Daoy (cell line): ENCODE results near the gene MYEF2. TPM values are rescaled to one million over a fixed set of nuclear protein-coding genes. Genes with fewer than 3 reads are reported as not detected.

ENCODE experiments used
- DNase-seq: peaks from one replicate; pipeline ENCODE4 v3.0.0-alpha.2; 2015; ENCODE audit warnings: low read depth
- total RNA-seq: library from RNA; depleted of rRNA; stranded (reverse); fragments of >200 nt; shearing (Covaris generic); gene quantifications from 2 replicates; pipeline ENCODE4 v1.2.3, GENCODE V29; 2014

The MYEF2 gene
- total RNA-seq, 1 experiment from 2014 or later, result 13.5 TPM

GRCh38 chr15:48144889-48145288 is 33.2 kb downstream of the MYEF2 start:
- no peak for DNase-seq

DNA sequence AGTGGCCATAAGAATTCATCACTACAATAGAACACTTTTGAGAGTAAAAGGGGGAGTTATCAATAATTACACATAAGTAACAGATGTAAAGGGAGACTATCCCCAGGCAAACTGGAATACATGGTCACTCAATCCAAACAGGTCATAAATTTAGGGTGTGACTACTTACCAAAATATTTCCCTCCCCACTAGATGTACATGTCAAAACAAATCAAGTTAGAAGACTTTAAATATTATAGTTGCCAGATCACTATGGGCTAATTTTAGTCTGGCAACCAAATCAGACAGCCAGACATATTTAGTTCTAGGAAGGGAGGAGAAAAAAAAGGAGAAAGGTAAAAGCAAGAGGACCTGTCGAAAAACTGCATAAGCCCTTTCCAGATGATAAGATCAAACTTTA is 34.2 kb downstream of the MYEF2 start:
- DNase-seq, result no peak

GRCh38 chr15:48132874-48133273 is 45.2 kb downstream of the MYEF2 start:
- no peak for DNase-seq

GRCh38 chr15:48131324-48131723 is 46.8 kb downstream of the MYEF2 start:
- DNase-seq, result no peak

GRCh38 chr15:48126667-48127355 is 51.3 kb downstream of the MYEF2 start:
- no peak for DNase-seq

GRCh38 chr15:48121849-48122248 is 56.2 kb downstream of the MYEF2 start:
- no peak for DNase-seq

- DNase-seq, result no peak
These were observed 57.4 kb downstream of the MYEF2 start, which contains the start of gene SLC24A5 for GRCh38 chr15:48120745-48121144. Gene SLC24A5 (plus strand): TSS chr15:48120990. CDS start chr15:48121045, 55 bp downstream.

GRCh38 chr15:48119277-48119676 is 58.8 kb downstream of the MYEF2 start:
- peak; percentile 7 for DNase-seq

DNA sequence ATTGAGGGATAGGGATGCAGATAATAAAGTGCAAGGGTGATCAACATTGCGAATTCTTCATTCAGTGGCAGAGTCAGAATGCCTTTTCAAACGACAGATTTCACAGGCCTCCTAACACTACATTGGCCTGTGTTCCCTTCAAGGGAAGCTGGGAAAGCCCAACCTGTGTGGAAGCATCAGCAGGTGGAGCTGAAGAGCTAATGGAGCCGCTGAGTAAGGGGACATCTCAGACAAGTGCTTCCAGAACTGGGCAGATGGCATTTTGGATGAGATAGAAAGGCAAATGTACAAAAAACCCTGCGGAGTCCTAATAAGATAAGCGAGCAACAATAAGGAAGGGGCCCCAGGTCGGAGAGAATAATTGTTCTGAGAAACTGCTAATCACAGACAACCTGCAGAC is 65.9 kb downstream of the MYEF2 start:
- peak; percentile 23 for DNase-seq

DNA sequence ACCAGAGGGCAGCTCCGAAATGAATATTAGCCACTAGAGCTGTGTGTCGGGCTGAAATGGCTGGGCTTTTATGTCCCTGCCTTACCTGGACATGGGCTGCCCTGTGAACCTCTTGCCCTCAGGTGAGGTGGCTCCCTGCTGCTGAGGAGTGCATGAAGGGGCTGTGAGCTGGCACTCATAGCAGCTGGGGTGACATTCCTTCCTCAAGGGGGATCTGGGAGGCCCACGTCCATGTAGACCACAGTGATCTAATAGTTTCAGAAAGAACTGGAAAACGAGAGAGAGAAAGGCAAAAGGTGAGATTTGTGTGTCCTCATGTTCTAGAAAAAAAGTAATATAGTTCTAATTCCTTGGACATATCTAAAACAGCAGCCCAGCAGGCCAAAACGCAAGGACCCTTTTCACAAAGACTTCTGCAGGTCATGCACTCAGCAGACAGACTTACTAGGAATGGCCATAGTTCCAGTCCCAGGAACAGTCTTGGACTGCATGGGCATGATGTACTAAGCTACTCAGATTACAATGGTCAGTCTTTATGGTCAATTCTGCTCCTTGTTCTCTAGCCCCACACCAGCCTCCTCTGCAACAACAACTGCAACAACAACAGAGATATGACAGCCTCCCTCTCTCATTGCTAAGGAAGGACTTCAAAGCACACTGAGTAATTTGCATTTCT is 68.1 kb downstream of the MYEF2 start:
- no peak for DNase-seq

DNA sequence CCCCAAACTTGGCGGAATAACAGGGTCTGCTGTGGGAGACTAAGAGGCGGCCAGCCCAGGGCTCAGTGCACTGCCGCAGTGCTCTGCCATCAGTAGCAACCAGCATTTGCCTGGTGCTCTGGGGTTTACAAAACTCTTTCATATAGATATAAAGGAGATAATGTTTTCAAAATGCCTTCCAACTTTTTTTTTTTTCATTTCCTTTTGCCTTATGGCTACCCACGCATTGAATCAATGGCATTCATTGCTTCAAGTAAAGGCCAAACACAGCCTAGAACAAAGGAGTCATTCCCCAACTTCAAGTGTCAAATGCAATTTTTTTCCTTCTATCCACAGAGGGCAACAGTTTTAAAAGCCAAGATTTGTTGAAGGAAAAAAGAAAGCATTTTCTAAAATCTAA is 68.9 kb downstream of the MYEF2 start:
- no peak for DNase-seq

DNA sequence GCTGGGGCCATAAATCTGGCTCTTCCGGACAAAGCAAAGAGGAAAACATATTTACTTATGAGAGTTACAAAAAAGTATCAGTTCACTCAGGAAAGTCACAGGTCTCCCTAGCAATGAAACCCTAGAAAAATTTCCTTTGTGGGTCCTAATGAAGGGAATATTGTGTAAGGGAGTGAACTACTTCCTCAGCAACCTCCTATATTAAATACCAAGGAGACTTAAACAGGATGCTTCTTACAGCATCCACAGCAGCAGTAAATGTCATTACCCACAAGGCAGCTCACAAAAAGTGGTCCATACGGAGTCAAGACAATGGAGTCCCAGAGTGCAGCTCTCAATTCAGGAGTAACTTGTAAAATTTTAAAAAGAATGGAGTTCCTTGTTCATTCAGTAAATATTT is 72.2 kb downstream of the MYEF2 start:
- DNase-seq, result no peak

GRCh38 chr15:48103647-48104046 is 74.4 kb downstream of the MYEF2 start:
- DNase-seq, result no peak

DNA sequence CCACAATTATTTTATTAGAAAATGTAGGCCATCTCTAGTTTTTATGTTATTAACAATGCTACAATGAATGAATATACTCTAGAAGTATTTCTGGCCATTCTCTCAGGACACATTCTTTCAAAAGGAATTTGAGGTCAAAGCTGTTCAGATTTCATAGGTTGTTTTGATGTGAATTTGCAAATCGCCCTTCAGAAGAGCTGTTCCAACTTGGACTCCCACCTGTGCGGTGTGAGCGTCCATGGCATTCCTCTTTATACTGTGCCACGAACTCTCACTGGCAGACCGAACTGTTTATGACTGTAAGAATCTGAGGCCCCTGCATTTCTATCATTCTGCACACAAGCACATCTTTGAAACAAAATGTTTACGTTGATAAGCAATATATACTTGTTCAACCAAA is 75.9 kb downstream of the MYEF2 start:
- DNase-seq, result no peak

- DNase-seq, result no peak
These were observed 76.6 kb downstream of the MYEF2 start for GRCh38 chr15:48101376-48101961.

GRCh38 chr15:48097264-48097663 is 80.8 kb downstream of the MYEF2 start:
- no peak for DNase-seq

- DNase-seq, result peak; percentile 42
These were observed 81.3 kb downstream of the MYEF2 start for GRCh38 chr15:48096813-48097212.

DNA sequence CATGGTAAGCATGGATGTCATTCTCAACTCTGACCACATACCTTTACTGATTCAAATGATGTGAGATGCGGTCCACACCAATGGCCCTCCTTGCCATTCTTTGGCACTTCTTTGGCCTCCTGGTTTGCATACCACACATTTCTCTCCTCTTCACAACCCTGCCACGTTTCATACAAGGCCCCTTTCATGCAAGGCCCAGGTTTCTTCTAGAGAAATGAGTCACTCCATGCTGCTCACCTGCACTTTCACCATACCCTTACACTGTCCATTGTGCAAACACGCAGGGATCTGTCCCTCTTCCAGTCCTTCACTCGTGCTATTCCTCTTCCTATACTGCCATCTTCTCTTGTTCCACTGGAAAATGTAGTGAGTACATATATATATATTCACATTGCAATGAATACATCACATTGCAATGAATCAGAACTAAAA is 81.7 kb downstream of the MYEF2 start:
- no peak for DNase-seq

- DNase-seq, result no peak
These were observed 86.6 kb downstream of the MYEF2 start for GRCh38 chr15:48091522-48091921.

GRCh38 chr15:48090666-48091065 is 87.4 kb downstream of the MYEF2 start:
- DNase-seq, result no peak

DNA sequence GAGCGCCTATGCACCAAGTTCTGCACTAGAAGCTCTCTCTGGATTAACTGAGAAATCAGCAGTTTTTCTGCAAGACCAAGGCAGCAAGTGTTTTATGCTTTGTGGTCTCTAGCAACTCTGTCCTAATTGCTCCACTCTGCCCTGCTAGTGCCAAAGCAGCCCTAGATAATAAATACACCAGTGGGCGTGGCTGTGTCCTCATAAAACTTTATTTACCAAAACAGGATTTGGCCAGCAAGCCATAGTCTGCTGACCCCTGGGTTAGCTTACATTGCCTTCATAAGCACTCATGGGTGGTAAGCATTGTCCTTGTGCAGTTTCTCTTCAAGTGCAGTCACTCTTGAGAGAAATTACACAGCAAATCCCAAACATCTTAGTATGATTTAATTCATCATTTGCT is 88.0 kb downstream of the MYEF2 start:
- no peak for DNase-seq

DNA sequence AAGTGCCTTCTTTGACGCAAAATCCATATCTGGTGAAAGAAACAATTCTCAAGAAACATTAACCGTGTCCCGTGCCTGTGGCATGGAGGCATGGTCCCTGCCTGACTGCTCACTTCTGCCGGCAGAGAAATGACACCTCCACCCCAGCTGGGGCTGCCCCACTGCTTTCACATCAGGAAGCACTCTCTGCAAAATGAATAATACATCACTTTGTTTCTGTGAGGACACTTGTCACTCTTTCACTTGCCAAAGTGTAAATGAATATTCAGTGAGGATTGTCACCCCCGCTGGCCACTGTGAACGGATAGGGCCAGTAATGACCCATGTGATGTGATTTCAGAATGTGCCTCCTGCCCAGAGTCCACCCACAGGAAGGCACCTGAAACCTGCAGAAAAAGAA is 88.4 kb downstream of the MYEF2 start:
- no peak for DNase-seq

- DNase-seq, result no peak
These were observed 90.3 kb downstream of the MYEF2 start for GRCh38 chr15:48087844-48088243.
